ENCODE data around the gene TMEM150B.
"Not testable (repeated sequence)": the region's sequence is repeated elsewhere in the genome, so short reads cannot be mapped to it uniquely, and the experiment has no call there.

The TMEM150B gene

GRCh38 chr19:55339105-55339888, 14.2 kb upstream of the TMEM150B start, which contains the start of gene KMT5C:
KMT5C (plus strand) TSS chr19:55339876; CDS start chr19:55341937, 2,061 bp downstream.
- DNase-seq (ENCODE audit: low read depth) = peak; percentile 100

- no peak for DNase-seq (ENCODE audit: low read depth)
Observed at GRCh38 chr19:55336101-55336500, 11.0 kb upstream of the TMEM150B start.

- DNase-seq (ENCODE audit: low read depth) = no peak
Observed at GRCh38 chr19:55333870-55334269, 8.7 kb upstream of the TMEM150B start.

- DNase-seq (ENCODE audit: low read depth) = not testable (repeated sequence)
Observed at GRCh38 chr19:55329791-55330190, 4.7 kb upstream of the TMEM150B start.

- not testable (repeated sequence) for DNase-seq (ENCODE audit: low read depth)
Observed at GRCh38 chr19:55328774-55329318, 3.7 kb upstream of the TMEM150B start.

GRCh38 chr19:55324662-55325061, 479 bp downstream of the TMEM150B start:
- no peak for DNase-seq (ENCODE audit: low read depth)

GRCh38 chr19:55322204-55322885, 2.8 kb downstream of the TMEM150B start:
- no peak for DNase-seq (ENCODE audit: low read depth)

- no peak for DNase-seq (ENCODE audit: low read depth)
Observed at GRCh38 chr19:55321466-55322137, 3.5 kb downstream of the TMEM150B start.

- no peak for DNase-seq (ENCODE audit: low read depth)
Observed at GRCh38 chr19:55320844-55321419, 4.2 kb downstream of the TMEM150B start.

- no peak for DNase-seq (ENCODE audit: low read depth)
Observed at GRCh38 chr19:55319785-55320184, 5.4 kb downstream of the TMEM150B start.

- no peak for DNase-seq (ENCODE audit: low read depth)
Observed at GRCh38 chr19:55316646-55317045, 8.5 kb downstream of the TMEM150B start.

- no peak for DNase-seq (ENCODE audit: low read depth)
Observed at GRCh38 chr19:55315956-55316525, 9.1 kb downstream of the TMEM150B start.

- no peak for DNase-seq (ENCODE audit: low read depth)
Observed at GRCh38 chr19:55314396-55314795, 10.7 kb downstream of the TMEM150B start.

GRCh38 chr19:55312621-55313512, 12.3 kb downstream of the TMEM150B start:
- DNase-seq (ENCODE audit: low read depth) = no peak

GRCh38 chr19:55311797-55312196, 13.3 kb downstream of the TMEM150B start:
- no peak for DNase-seq (ENCODE audit: low read depth)

- DNase-seq (ENCODE audit: low read depth) = no peak
Observed at GRCh38 chr19:55311397-55311796, 13.7 kb downstream of the TMEM150B start.

GRCh38 chr19:55310498-55310897, 14.6 kb downstream of the TMEM150B start:
- no peak for DNase-seq (ENCODE audit: low read depth)

- DNase-seq (ENCODE audit: low read depth) = no peak
Observed at GRCh38 chr19:55309448-55309847, 15.7 kb downstream of the TMEM150B start.

GRCh38 chr19:55308281-55308680, 16.9 kb downstream of the TMEM150B start:
- DNase-seq (ENCODE audit: low read depth) = no peak

- no peak for DNase-seq (ENCODE audit: low read depth)
Observed at GRCh38 chr19:55306712-55307111, 18.4 kb downstream of the TMEM150B start.

Measured in non-pigmented ciliary epithelial cell (primary cell).